ENCODE data around the gene ANKRD27. TPM values are rescaled to one million over a fixed set of nuclear protein-coding genes. Genes with fewer than 3 reads are reported as not detected.

The ANKRD27 gene
- total and polyA plus RNA-seq, 8 donors = 8.8 to 61.7 (median 23.3) TPM

GRCh38 chr19:32682317-32682716 lies 7.3 kb upstream of the ANKRD27 start:
- Histone ChIP-seq H3K27me3 (peaks cover 0 to 9% (median 4%) of the 10 kb centered on the region in 3 donors), H3K4me3 (no peak overlapping the region), H3K36me3 (no peaks in the 10 kb centered on the region), H3K4me1 (peaks cover 0 to 7% (median under 1%) of the 10 kb centered on the region in 4 donors), H3K9me3 (no peaks in the 10 kb centered on the region), H3K27ac (no peak overlapping the region)
- intact Hi-C loops (cut with DNase I; ENCODE audit: low total_unique reads) = no loop called here
- WGBS, 5 donors = 53 to 83% (median 64%) methylated on average over 4 of the region's 4 CpGs
- no peak for DNase-seq
- TF ChIP-seq CTCF (IDR thresholded peaks at IDR 0.05) = no peak
- TF ChIP-seq POLR2AphosphoS5 (IDR thresholded peaks at IDR 0.05) = no peak
- no peak for TF ChIP-seq EP300 (IDR thresholded peaks at IDR 0.05)
- no peak for TF ChIP-seq POLR2A (IDR thresholded peaks at IDR 0.05)

- Histone ChIP-seq H3K9me3 (no peaks in the 10 kb centered on the region), H3K4me1 (peaks cover 10 to 20% (median 13%) of the 10 kb centered on the region in 4 donors), H3K4me3 (no peak overlapping the region), H3K27me3 (peaks cover 0 to 22% (median 17%) of the 10 kb centered on the region in 3 donors), H3K27ac (no peak overlapping the region), H3K36me3 (no peaks in the 10 kb centered on the region)
- DNase-seq = no peak
- intact Hi-C loops (cut with DNase I; ENCODE audit: low total_unique reads) = no loop called here
- 77 to 85% (median 83%) methylated on average over 2 of the region's 2 CpGs for WGBS, 5 donors
- TF ChIP-seq EP300 (IDR thresholded peaks at IDR 0.05) (no peak), POLR2AphosphoS5 (IDR thresholded peaks at IDR 0.05) (no peak), CTCF (IDR thresholded peaks at IDR 0.05) (no peak), POLR2A (IDR thresholded peaks at IDR 0.05) (no peak)
Observed at GRCh38 chr19:32680986-32681385, 6.0 kb upstream of the ANKRD27 start.

DNA sequence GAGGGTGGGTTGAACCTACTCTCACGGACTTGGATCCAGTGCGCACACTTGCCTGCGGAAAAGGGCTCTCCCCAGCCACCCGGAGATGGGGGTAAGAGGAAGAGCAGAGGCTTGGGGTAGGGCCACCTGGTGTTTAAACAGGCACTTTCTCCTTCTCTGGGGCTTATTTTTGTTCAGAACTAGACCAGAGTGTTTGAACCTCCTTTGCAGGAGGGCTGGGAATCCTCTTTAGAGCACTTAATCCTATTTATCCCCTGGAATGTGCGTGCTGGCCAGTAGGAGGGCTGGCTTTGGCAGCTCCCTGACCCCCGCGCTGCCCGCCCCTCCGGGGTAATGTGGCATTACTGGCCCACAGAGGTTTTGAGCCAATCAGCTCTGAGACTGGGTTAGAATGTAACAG lies 2.7 kb upstream of the ANKRD27 start:
- Histone ChIP-seq H3K4me3 (no peak overlapping the region), H3K4me1 (peaks cover 32 to 45% (median 37%) of the 10 kb centered on the region in 4 donors), H3K27ac (peak overlapping the region in 4 of 5 donors; percentile 10 to 92 (median 34)), H3K9me3 (no peaks in the 10 kb centered on the region), H3K27me3 (peaks cover 0 to 27% (median 19%) of the 10 kb centered on the region in 3 donors), H3K36me3 (no peaks in the 10 kb centered on the region)
- intact Hi-C loops (cut with DNase I; ENCODE audit: low total_unique reads) = no loop called here
- 46 to 65% (median 65%) methylated on average over 9 of the region's 9 CpGs for WGBS, 5 donors
- peak in 1 of 2 donors; percentile 30 for DNase-seq
- TF ChIP-seq CTCF (IDR thresholded peaks at IDR 0.05) = no peak
- no peak for TF ChIP-seq POLR2A (IDR thresholded peaks at IDR 0.05)
- no peak for TF ChIP-seq EP300 (IDR thresholded peaks at IDR 0.05)
- TF ChIP-seq POLR2AphosphoS5 (IDR thresholded peaks at IDR 0.05) = no peak

- Histone ChIP-seq H3K36me3 (no peaks in the 10 kb centered on the region), H3K27me3 (peaks cover 0 to 27% (median 19%) of the 10 kb centered on the region in 3 donors), H3K4me1 (peaks cover 32 to 52% (median 41%) of the 10 kb centered on the region in 4 donors), H3K4me3 (peak overlapping the region; percentile 92 to 100 (median 98)), H3K27ac (peak overlapping the region in 3 of 5 donors; percentile 10 to 92 (median 57)), H3K9me3 (no peaks in the 10 kb centered on the region)
- no peak for TF ChIP-seq POLR2AphosphoS5 (IDR thresholded peaks at IDR 0.05)
- no peak for TF ChIP-seq POLR2A (IDR thresholded peaks at IDR 0.05)
- TF ChIP-seq CTCF (IDR thresholded peaks at IDR 0.05) = no peak
- no peak for TF ChIP-seq EP300 (IDR thresholded peaks at IDR 0.05)
- 17 to 26% (median 21%) methylated on average over 14 to 33 of the region's 33 CpGs for WGBS, 5 donors
- DNase-seq = no peak
- intact Hi-C loops (cut with DNase I; ENCODE audit: low total_unique reads) = no loop called here
Observed at GRCh38 chr19:32676895-32677359, 1.9 kb upstream of the ANKRD27 start.
